GM12878 (cell line): ENCODE results near the gene VNN1. TPM values are rescaled to one million over a fixed set of nuclear protein-coding genes. Genes with fewer than 3 reads are reported as not detected.

Experiments used
- ATAC-seq: fragments of 200-7000 bp; cut with Tn5 transposase; 3 replicates; pipeline ENCODE4 v1.9.1; 2020; ENCODE audit warnings: mild to moderate bottlenecking, moderate library complexity
- BruUV-seq: library from RNA; stranded (reverse); fragments of 400-500 nt; replicated peaks from 2 replicates; lab custom pipeline; 2021; lab: Mats Ljungman, UMichigan
- CTCF ChIA-PET: fragments of 300-600 bp; sonication (Branson Sonifier 250); formaldehyde crosslinking; extraction: SDS; loops from one replicate; lab custom pipeline; 2021; ENCODE audit warnings: inconsistent platforms; lab: Yijun Ruan, JAX
- POLR2A ChIA-PET: fragments of 350-600 bp; formaldehyde crosslinking; extraction: SDS; loops from one replicate; lab custom pipeline; 2021; ENCODE audit warnings: inconsistent platforms; lab: Charles Lee
- RAD21 ChIA-PET: fragments of 300-600 bp; sonication (Branson Sonifier 250); formaldehyde crosslinking; loops from one replicate; lab custom pipeline; 2023; ENCODE audit warnings: antibody characterized with exemption; ENCODE audit not compliant: unreplicated experiment; lab: Charles Lee
- SMC1A ChIA-PET: fragments of 300-600 bp; sonication (Branson Sonifier 250); formaldehyde crosslinking; loops from one replicate; lab custom pipeline; 2023; ENCODE audit not compliant: unreplicated experiment, uncharacterized antibody; lab: Charles Lee
- DNase-seq: peaks from one replicate; pipeline ENCODE4 v3.0.0-alpha.2; 2011; ENCODE audit warnings: low read depth, low spot score
- FAIRE-seq: peaks from 3 replicates; lab custom pipeline; 2011; peaks lifted over from hg19 to GRCh38; lab: Jason Lieb, UNC
- H2AFZ ChIP-seq: 2 replicates; pipeline ENCODE4 v1.6.0; 2011; ENCODE audit warnings: low read depth, low read length, control low read depth; ENCODE audit not compliant: control insufficient read depth
- H3K27ac ChIP-seq: 2 replicates; pipeline ENCODE4 v1.5.1; 2011; ENCODE audit warnings: control low read depth; ENCODE audit not compliant: control insufficient read depth, insufficient read depth
- H3K27me3 ChIP-seq, 2 experiments: replicated peaks in 1 of 2; 2 replicates each; pipeline versions ENCODE4 v1.6.0 to v1.6.1; 2011; ENCODE audit warnings: low read length in 1 of 2; ENCODE audit not compliant: control insufficient read depth in 2 of 2, insufficient read depth in 2 of 2
- H3K36me3 ChIP-seq, 2 experiments: 2 replicates each; pipeline ENCODE4 v1.5.1; 2011; ENCODE audit warnings: low read length in 1 of 2; ENCODE audit not compliant: control insufficient read depth in 2 of 2, insufficient read depth in 2 of 2
- H3K4me1 ChIP-seq: 2 replicates; pipeline ENCODE4 v1.6.1; 2011; ENCODE audit warnings: mild to moderate bottlenecking, low read length, moderate library complexity, mixed read lengths; ENCODE audit not compliant: control insufficient read depth, insufficient read depth
- H3K4me2 ChIP-seq: 2 replicates; pipeline ENCODE4 v1.6.0; 2011; ENCODE audit warnings: control low read depth; ENCODE audit not compliant: control insufficient read depth, insufficient read depth
- H3K4me3 ChIP-seq: fragments of 200-600 bp; sonication (generic); 2 replicates; pipeline ENCODE4 v1.5.1; 2016
- H3K79me2 ChIP-seq: 2 replicates; pipeline ENCODE4 v1.6.0; 2011; ENCODE audit warnings: low read length; ENCODE audit not compliant: control insufficient read depth, insufficient read depth
- H3K9ac ChIP-seq: 2 replicates; pipeline ENCODE4 v1.8.0; 2011; ENCODE audit warnings: low read length, control low read depth, mixed read lengths; ENCODE audit not compliant: control insufficient read depth, insufficient read depth
- H3K9me3 ChIP-seq: replicated peaks from 3 replicates; pipeline ENCODE4 v1.5.1; 2011; ENCODE audit warnings: mild to moderate bottlenecking, low read length; ENCODE audit not compliant: control insufficient read depth, insufficient read depth
- H4K20me1 ChIP-seq: 2 replicates; pipeline ENCODE4 v1.6.0; 2011; ENCODE audit not compliant: control insufficient read depth, insufficient read depth
- BHLHE40 ChIP-seq, 2 experiments: fragments of 450-650 bp in 1 of 2; IDR thresholded peaks; 2 replicates each; pipeline ENCODE4 v1.6.1; 2011 to 2017; ENCODE audit warnings: low read depth in 2 of 2, borderline replicate concordance in 1 of 2, improper control_type of control experiment in 1 of 2, low read length in 1 of 2, mild to moderate bottlenecking in 1 of 2
- EP300 ChIP-seq, 2 experiments: fragments of 150-350 bp in 1 of 2; IDR thresholded peaks; 2 replicates each; pipeline ENCODE4 v1.6.1; 2011 to 2012; ENCODE audit warnings: low read depth in 2 of 2, low read length in 2 of 2, borderline replicate concordance in 1 of 2, improper control_type of control experiment in 1 of 2, inconsistent platforms in 1 of 2; ENCODE audit not compliant: control insufficient read depth in 1 of 2
- MTA2 ChIP-seq: fragments of 450-650 bp; IDR thresholded peaks from 2 replicates; pipeline ENCODE4 v1.6.1; 2016; ENCODE audit warnings: low read depth, mild to moderate bottlenecking, moderate library complexity
- PML ChIP-seq: IDR thresholded peaks from 2 replicates; pipeline ENCODE4 v1.6.1; 2012; ENCODE audit warnings: low read length, inconsistent platforms
- POLR2AphosphoS2 ChIP-seq: IDR thresholded peaks from 2 replicates; pipeline ENCODE4 v1.6.1; 2011; ENCODE audit warnings: low read depth, mild to moderate bottlenecking, low read length, improper control_type of control experiment, moderate library complexity
- POLR2AphosphoS5 ChIP-seq: IDR thresholded peaks from 2 replicates; pipeline ENCODE4 v1.6.1; 2011; ENCODE audit warnings: mild to moderate bottlenecking, low read length, inconsistent platforms
- RAD21 ChIP-seq: IDR thresholded peaks from 2 replicates; pipeline ENCODE4 v1.6.1; 2011; ENCODE audit warnings: mild to moderate bottlenecking, low read depth, low read length, moderate library complexity; ENCODE audit not compliant: insufficient read depth
- SIX5 ChIP-seq: IDR thresholded peaks from 2 replicates; pipeline ENCODE4 v1.6.1; 2011; ENCODE audit warnings: mild to moderate bottlenecking, low read depth, low read length, moderate library complexity; ENCODE audit not compliant: severe bottlenecking
- SMC3 ChIP-seq: IDR thresholded peaks from 2 replicates; pipeline ENCODE4 v1.6.1; 2011; ENCODE audit warnings: low read length, improper control_type of control experiment, borderline replicate concordance
- TAF1 ChIP-seq: IDR thresholded peaks from 2 replicates; pipeline ENCODE4 v1.6.1; 2011; ENCODE audit warnings: mild to moderate bottlenecking, low read depth, low read length, borderline replicate concordance
- YY1 ChIP-seq: IDR thresholded peaks from 2 replicates; pipeline ENCODE4 v1.6.1; 2011; ENCODE audit warnings: low read depth, mild to moderate bottlenecking, low read length
- WGBS: methylation state at CpG from one replicate; pipeline ENCODE4 v1.1.6; 2016; ENCODE audit warnings: low lambda C conversion rate; ENCODE audit not compliant: insufficient replicate concordance, insufficient coverage; ENCODE audit errors: missing lambda C conversion rate; 5-methylcytosine and 5-hydroxymethylcytosine counted together
- in situ Hi-C: fragments of 300-500 bp; cut with MboI; formaldehyde crosslinking; loops from 9 replicates; pipeline ENCODE4 v1.14.3; 2018; ENCODE audit warnings: mixed read lengths
- intact Hi-C: fragments of 100-400 bp; cut with micrococcal nuclease; formaldehyde crosslinking; loops from one replicate; pipeline ENCODE4 v1.14.2; 2022; ENCODE audit not compliant: unreplicated experiment
- polyA plus RNA-seq, 11 experiments: library from polyadenylated mRNA; depleted of rRNA in 4 of 11; unstranded in 6 of 11; stranded (reverse) in 5 of 11; fragments of >200 nt; fragmentation: Nextera tagmentation in 4 of 11; fragmentation: Illumina TruSeq in 1 of 11; extraction: Ambion mirVana in 4 of 11; extraction: Trizol in 1 of 11; gene quantifications; 1 replicate in 1 of 11; 2 replicates in 10 of 11; pipeline versions ENCODE4 v1.2.1 to v1.2.3, GENCODE V29; 2011 to 2016; ENCODE audit warnings: inconsistent platforms in 2 of 11, missing spikeins in 2 of 11, low read depth in 1 of 11
- total RNA-seq, 4 experiments: library from RNA; depleted of rRNA in 3 of 4; stranded (reverse); fragments of >200 nt in 3 of 4; fragmentation: Illumina TruSeq in 1 of 4; extraction: Trizol in 1 of 4; gene quantifications; 2 replicates each; pipeline versions ENCODE4 v1.2.1 to v1.2.3, GENCODE V29; 2013 to 2021
- TF ChIP-seq, protein P1 (sequence below): IDR thresholded peaks from 2 replicates; pipeline ENCODE4 v1.6.1; 2011; ENCODE audit warnings: borderline replicate concordance, low read depth, mild to moderate bottlenecking, moderate library complexity, low read length; ENCODE audit not compliant: insufficient read depth, poor library complexity, severe bottlenecking
- TF ChIP-seq, protein P2 (sequence below): fragments of 450-650 bp; IDR thresholded peaks from 2 replicates; pipeline ENCODE4 v1.6.1; 2017; ENCODE audit warnings: mild to moderate bottlenecking, moderate library complexity
- TF ChIP-seq, protein P3 (sequence below): fragments of 450-650 bp; IDR thresholded peaks from 2 replicates; pipeline ENCODE4 v1.6.1; 2016; ENCODE audit warnings: mild to moderate bottlenecking

Gene VNN1
- total and polyA plus RNA-seq, 10 of the 15 experiments (the other 5 are each of a cell fraction or from before 2014, with no cell fraction given), result not detected

DNA sequence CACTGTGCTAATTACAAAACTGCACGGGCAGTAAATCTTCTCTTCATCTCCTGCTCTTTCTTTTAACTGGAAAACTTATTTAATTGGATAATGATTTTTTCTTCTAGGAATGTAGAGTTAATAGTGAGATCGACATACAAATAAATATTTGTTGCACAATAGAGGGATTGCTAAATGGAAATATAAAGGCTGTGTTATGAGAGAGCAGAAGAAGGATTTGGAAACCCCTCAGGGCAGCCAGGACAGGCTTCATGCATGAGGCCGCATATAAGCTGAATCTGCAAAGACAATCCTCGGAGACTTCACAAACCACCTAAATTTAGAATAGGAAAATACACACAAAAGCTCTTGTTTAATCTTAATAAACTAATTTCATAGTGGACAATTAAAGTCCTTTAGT lies 51.9 kb downstream of the VNN1 start (continued):
- TF ChIP-seq EP300 (IDR thresholded peaks at IDR 0.05; ENCODE audit: borderline replicate concordance in 1 of 2, control insufficient read depth in 1 of 2, low read depth in 2 of 2, low read length in 2 of 2) (no peak), MTA2 (no peak)

DNA sequence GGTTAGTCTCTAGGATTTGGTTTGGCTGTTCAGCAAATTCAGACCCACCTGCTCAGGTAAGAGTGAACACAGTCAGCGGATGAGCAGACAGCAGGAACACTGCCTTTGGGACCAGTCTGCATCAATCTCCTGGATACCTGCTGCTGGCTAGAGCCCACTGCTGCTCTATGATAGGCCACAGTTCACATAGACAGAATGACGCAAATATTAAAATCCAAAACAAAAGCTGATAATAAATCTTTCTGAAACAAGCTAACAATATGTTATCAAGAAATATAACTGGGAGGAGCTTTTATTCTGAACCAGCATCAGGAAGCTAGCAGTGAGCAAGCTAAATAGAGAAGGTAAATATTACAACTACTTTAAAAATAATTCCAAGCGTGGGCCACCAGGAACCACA lies 54.8 kb downstream of the VNN1 start, which contains the start of gene TAAR1:
TSS of gene TAAR1 (minus strand) at position 101 of the 400 bp plus-strand sequence. CDS start 13,179 bp downstream, outside the sequence.
- in situ Hi-C loops, result no loop called here
- SMC1A ChIA-PET, result interaction anchor here (0.6 kb wide), 1 partner anchor 162 kb away, joined by 3 read pairs; no protein-coding TSS in a partner anchor
- TF ChIP-seq SMC3, result no peak
- TF ChIP-seq, protein P1, sequence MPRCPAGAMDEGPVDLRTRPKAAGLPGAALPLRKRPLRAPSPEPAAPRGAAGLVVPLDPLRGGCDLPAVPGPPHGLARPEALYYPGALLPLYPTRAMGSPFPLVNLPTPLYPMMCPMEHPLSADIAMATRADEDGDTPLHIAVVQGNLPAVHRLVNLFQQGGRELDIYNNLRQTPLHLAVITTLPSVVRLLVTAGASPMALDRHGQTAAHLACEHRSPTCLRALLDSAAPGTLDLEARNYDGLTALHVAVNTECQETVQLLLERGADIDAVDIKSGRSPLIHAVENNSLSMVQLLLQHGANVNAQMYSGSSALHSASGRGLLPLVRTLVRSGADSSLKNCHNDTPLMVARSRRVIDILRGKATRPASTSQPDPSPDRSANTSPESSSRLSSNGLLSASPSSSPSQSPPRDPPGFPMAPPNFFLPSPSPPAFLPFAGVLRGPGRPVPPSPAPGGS, result no peak
- TF ChIP-seq, protein P2, sequence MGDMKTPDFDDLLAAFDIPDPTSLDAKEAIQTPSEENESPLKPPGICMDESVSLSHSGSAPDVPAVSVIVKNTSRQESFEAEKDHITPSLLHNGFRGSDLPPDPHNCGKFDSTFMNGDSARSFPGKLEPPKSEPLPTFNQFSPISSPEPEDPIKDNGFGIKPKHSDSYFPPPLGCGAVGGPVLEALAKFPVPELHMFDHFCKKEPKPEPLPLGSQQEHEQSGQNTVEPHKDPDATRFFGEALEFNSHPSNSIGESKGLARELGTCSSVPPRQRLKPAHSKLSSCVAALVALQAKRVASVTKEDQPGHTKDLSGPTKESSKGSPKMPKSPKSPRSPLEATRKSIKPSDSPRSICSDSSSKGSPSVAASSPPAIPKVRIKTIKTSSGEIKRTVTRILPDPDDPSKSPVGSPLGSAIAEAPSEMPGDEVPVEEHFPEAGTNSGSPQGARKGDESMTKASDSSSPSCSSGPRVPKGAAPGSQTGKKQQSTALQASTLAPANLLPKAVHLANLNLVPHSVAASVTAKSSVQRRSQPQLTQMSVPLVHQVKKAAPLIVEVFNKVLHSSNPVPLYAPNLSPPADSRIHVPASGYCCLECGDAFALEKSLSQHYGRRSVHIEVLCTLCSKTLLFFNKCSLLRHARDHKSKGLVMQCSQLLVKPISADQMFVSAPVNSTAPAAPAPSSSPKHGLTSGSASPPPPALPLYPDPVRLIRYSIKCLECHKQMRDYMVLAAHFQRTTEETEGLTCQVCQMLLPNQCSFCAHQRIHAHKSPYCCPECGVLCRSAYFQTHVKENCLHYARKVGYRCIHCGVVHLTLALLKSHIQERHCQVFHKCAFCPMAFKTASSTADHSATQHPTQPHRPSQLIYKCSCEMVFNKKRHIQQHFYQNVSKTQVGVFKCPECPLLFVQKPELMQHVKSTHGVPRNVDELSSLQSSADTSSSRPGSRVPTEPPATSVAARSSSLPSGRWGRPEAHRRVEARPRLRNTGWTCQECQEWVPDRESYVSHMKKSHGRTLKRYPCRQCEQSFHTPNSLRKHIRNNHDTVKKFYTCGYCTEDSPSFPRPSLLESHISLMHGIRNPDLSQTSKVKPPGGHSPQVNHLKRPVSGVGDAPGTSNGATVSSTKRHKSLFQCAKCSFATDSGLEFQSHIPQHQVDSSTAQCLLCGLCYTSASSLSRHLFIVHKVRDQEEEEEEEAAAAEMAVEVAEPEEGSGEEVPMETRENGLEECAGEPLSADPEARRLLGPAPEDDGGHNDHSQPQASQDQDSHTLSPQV, result no peak
- TF ChIP-seq BHLHE40 (IDR thresholded peaks at IDR 0.05; ENCODE audit: borderline replicate concordance in 1 of 2, low read depth in 2 of 2, low read length in 1 of 2), result no peak
- no peak for TF ChIP-seq POLR2AphosphoS5
- TF ChIP-seq TAF1, result no peak
- TF ChIP-seq YY1, result no peak
- TF ChIP-seq POLR2AphosphoS2, result no peak
- TF ChIP-seq SIX5, result no peak
- TF ChIP-seq RAD21, result no peak
- no peak for TF ChIP-seq PML
- TF ChIP-seq, protein P3, sequence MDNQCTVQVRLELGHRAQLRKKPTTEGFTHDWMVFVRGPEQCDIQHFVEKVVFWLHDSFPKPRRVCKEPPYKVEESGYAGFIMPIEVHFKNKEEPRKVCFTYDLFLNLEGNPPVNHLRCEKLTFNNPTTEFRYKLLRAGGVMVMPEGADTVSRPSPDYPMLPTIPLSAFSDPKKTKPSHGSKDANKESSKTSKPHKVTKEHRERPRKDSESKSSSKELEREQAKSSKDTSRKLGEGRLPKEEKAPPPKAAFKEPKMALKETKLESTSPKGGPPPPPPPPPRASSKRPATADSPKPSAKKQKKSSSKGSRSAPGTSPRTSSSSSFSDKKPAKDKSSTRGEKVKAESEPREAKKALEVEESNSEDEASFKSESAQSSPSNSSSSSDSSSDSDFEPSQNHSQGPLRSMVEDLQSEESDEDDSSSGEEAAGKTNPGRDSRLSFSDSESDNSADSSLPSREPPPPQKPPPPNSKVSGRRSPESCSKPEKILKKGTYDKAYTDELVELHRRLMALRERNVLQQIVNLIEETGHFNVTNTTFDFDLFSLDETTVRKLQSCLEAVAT, result no peak

More for the DNA sequence above, 54.8 kb downstream of the VNN1 start, which contains the start of gene TAAR1:
- ATAC-seq (no peak), FAIRE-seq (no peak), DNase-seq (no peak)
- no peaks in the 10 kb centered on the region for H3K36me3 ChIP-seq
- BruUV-seq, result no TSS peak
- no peak within 1 kb of the TSS for H2AFZ ChIP-seq
- 78% methylated on average over 3 of the region's 3 CpGs for WGBS
- H3K4me1 ChIP-seq, result no peaks in the 10 kb centered on the region
- no peaks in the 10 kb centered on the region for H3K9me3 ChIP-seq
- CTCF ChIA-PET, result interaction anchor here (1.1 to 1.3 kb wide), 2 partner anchors 11 to 379 kb away, joined by 4 read pairs; no protein-coding TSS in a partner anchor
- no peak within 1 kb of the TSS for H3K4me3 ChIP-seq
- RAD21 ChIA-PET, result no interaction called here
- no peak within 1 kb of the TSS for H3K27ac ChIP-seq
- no peaks in the 10 kb centered on the region for H3K79me2 ChIP-seq
- no peak within 1 kb of the TSS for H3K9ac ChIP-seq
- intact Hi-C loops, result no loop called here
- no peaks in the 10 kb centered on the region; a peak in 2 of 4 replicates for H3K27me3 ChIP-seq
- H3K4me2 ChIP-seq, result no peak within 1 kb of the TSS
- no peaks in the 10 kb centered on the region for H4K20me1 ChIP-seq
- POLR2A ChIA-PET, result no interaction called here
